HG03354 (cell line): ENCODE results near the gene TSPEAR.

Experiments
- ATAC-seq: cut with Tn5 transposase; IDR thresholded peaks from one replicate; pipeline ENCODE4 v1.9.1; 2021; ENCODE audit warnings: mild to moderate bottlenecking; ENCODE audit not compliant: unreplicated experiment, poor library complexity, severe bottlenecking

TSPEAR gene

DNA sequence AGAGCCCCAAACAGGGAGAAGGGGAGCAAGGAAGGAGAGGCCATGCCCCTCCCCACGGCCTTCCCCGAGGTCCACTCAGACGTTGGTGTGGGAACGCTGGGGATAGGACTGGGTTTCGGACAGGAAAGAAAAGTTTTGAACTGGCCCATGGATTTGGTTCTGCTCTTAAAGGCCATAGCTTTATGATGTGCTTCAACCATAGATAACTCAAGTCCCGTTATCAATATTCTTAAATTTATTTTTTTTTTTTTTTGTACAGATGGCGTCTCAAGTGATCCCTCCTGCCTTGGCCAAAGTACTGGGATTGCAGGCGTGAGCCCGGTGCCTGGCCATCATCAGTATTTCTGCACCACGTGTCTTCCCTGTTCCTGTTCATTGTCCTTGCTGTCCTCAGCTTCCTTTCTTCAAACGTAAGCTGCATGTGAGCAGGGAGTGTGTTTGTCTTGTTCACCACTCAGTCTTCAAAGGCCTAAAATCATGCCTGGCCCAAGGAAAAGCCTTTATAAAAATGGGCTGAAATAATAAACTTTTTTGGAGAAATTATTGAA, 170.6 kb downstream of the TSPEAR start:
- ATAC-seq, result no peak

DNA sequence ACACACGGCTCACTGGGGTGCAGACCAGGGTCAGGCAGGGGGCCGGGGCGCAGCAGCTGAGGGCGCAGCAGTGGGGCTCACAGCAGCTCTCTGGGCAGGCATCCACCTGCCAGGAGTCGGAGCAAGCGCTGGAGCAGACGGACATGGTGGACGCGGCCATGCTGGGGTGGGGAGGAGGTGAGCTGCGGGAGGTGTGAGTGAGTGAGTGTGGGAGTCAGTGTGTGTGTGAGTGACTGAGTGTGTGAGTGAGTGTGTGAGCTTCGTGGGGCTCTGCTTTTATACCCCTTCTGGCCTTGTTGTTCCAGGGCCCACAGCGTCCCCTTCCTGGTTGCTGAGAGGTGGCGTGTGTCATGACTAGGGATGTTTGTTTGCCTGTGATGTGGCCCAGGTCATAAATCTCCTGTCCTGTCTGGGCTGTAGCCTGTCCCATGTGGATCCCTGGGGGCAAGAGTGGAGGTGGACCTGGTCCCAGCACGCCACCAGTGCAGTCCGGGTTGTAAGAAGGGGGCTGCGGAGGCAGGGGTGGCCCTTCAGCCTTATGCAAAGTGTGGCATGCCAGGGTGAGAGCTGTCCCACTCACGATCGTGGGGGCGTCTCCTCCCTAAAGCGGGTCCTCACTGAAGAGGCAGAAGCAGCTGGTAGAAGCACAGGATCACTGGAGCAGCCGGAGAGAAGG, 171.2 kb downstream of the TSPEAR start, which contains the start of gene KRTAP10-1:
Gene KRTAP10-1 (minus strand): TSS at position 205 of the 676 bp plus-strand sequence. CDS start 45 bp downstream, at position 160.
- no peak for ATAC-seq

DNA sequence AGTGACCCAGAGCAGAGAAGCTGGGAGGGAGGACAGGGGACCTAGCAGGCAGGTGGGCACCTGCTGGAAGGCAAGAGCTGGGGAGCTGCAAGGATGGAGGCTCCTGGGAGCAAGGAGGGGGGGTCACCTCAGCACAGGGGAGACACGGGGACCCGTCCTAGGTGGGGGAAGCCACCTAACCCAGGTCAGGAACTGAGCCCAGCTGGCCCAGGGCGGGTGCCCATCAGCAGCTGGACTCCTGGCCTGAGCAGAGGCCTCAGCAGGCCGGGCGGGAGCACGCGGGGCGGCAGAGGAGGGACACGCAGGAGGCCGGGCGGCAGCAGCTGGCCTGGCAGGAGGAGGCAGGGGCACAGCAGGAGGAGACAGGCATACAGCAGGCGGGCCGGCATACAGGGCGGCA, 172.3 kb downstream of the TSPEAR start:
- no peak for ATAC-seq

DNA sequence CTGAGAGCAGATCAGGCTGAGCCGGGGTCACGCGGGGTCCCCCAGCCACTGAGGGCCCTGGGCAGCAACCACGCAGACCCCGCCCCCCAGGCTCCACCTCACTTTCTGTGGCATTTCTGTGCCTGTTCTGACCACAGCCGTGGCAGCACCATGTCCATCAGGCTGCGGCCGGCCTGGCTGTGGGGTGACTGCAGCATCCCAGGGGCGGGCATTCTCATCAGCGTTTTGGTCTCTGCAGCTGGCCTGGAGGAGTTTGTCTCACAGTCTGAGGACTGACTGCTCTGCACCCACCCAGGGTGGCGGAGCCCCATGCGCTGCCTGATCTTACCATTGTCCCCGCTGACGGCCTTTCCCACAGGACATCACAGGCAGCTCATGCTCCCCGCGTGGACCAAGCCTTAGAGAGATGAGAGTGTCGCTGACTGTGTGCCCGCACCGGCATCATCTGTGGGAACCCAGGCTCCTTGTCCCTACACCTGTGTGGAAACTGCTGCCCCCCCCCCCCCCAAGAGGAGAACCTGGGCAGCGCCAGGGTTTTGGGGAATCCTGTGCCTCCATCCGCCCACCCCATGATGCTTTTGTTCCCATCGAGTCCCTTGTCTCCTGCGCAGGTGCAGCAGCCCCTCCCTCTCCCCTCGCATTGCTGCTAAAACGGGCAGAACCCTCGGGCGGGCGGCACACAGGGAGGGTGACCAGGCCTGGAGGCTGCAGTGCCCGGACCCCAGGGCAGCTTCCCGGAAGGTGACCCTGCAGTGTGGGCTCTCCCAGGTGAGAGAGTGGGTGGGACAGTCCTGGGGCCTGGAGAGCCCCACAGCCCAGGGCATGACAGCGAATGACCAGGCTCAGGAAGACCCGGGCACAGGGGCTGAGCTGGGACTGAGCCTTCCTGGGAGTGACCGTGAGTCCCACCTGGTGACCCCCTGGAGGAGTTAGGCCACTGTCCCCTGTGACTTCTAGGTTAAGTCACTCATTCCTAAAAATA, 173.2 kb downstream of the TSPEAR start:
- no peak for ATAC-seq

DNA sequence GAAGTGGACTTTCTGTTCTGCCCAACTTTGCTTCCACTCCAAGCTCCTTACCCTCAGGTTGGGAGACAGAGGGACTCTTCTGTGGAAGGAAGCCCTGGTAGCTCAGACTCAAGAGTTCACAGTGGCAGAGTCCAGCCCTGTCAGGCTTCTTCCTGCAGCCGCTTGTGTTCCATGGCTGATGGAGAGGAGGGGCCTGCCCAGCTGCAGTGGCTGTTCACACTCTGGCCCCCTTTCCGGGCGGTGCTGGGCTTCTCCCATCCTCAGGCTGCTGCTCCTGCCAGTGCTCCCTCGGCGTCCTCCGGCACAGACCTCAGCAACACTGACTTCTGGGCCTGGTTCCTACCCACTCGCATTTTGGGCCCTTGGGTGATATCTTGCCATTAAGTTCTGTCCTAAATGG, 175.4 kb downstream of the TSPEAR start:
- ATAC-seq, result no peak

DNA sequence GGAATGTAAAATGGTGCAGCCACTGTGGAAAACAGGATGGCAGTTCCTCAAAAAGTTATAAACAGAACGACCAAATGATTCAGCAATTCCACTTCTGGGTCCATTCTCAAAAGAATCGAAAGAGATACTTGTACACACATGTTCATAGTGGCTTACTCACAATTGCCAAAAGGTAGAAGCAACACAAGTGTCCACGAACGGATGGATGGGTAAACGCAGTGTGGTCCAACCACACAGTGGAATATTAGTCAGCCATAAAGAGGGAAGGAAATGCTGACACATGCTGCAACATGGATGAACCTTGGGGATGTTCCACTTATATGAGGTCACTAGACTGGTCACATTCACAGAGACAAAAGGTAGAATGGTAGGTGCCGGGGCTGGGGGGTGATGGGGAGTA, 176.7 kb downstream of the TSPEAR start:
- ATAC-seq, result no peak

DNA sequence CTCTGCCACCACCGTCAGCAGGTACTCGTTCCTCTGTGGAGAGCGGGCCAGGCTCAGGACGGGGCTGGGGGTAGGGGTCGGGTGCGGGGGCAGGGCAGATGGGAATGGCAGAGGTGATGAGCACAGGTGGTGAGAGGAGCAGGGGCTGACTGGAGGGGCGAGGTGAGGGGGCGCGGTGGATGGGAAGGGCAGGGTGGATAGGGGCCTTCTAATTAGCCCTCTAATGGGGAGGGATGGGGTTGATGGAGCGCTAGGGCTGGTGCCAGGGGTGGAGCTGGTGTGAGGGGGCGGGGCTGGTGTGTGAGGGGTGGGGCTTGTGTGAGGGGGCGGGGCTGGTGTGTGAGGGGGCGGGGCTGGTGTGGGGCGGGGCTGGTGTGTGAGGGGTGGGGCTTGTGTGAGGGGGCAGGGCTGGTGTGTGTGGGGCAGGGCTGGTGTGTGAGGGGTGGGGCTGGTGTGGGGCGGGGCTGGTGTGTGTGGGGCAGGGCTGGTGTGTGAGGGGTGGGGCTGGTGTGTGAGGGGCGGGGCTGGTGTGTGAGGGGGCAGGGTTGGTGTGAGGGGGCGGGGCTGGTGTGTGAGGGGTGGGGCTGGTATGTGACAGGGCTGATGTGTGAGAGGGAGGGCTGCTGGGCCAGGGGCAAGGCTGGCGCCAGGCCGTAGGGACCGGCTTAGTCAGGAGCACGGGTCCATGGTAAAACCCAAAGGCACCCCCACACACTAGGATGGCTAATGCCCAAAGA, 177.3 kb downstream of the TSPEAR start:
- no peak for ATAC-seq

DNA sequence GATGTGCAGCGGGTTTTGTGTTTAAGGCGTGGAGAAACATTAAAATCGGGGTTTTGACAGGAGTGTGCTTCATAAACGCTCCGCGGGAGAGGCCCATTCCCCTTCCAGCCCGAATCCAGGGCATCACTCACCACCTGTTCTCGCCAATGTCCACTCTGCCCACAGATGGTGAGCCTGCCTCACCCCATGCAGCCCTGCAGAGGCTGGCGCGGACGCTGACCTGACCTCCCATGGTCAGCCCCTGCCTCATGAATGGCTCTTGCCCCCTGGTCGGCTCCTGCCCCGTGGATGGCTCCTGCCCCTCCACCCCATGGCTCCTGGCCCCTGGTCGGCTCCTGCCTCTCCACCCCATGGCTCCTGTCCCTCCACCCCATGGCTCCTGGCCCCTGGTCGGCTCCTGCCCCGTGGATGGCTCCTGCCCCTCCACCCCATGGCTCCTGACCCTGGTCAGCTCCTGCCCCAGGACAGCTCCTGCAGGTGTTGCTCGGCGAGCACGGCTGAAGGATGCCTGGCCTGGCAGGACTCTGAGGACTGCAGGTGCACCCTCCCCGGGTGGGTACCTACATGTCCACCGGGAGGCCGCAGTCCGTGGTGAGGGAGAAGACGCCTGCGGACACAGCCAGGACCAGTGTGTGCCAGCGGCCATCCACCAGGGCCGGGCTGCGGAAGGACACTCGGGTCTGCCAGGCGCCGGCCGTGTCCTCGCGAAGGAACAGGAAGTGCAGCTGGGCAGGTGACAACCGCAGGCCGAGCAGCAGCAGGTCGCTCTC, 178.1 kb downstream of the TSPEAR start:
- no peak for ATAC-seq

DNA sequence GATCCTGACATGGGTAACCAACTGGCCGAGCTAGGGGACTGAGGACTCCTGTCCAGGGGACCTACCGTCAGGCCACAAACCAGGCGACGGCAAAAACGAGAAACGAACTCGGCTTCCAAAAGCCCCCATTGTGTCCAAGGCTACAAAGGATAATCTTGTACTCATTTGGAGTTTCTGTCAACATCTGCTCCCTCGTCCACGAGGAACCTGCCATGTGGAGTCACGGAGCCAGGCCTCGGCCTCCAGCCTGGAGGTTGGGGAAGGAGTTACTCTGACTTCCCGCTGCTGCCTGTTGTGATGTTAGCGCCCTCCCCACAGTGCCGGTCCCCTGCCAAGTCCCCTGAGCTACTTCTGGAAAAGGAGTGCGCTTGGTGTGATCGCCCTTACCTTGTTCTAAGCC, 178.7 kb downstream of the TSPEAR start:
- no peak for ATAC-seq

DNA sequence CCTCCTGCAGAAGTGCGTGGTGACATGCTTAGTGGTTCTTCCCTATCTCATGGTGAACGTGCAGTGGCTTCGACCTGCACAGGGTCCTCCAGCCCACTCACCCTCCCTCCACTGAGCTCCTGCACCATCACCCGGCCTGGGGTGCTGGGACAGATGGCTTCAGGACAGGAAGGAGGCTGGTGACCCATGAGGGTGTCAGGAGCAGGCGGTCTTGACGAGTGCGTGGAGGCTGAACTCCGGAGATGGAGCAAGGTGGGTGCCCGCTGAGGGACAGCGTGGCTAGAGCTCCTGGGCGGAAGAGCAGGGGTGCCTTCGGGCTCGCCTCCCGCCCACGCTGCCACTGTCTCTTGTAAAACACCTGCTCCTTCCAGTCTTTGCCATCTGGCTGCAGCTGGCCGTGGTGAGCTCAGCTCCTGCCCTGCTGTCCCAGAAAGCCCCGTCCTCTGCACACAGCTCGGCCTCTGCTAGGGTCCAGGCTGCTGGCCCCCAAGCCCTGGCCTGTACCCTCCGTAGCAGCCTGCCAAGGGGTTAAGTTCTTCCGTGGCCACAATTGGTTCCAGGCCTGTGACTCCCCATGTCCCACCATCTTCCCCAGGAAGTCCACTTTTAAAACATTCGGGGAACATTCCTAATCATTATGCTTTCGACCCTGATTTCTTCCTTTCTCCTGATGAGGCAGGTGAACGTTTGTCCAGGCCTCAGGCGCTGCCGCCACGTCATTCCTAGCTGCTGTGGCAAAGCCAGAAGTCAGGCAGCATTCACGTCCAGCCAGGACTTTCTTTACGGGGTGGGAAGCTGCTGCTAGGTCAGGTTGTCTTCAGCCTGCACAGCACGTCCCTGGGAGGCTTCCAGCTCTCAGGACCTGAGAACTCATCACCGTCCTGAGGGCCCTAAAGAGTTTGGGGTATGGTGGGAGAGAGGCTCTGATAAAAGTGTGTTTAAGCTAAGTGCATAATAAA, 179.5 kb downstream of the TSPEAR start:
- ATAC-seq, result no peak

DNA sequence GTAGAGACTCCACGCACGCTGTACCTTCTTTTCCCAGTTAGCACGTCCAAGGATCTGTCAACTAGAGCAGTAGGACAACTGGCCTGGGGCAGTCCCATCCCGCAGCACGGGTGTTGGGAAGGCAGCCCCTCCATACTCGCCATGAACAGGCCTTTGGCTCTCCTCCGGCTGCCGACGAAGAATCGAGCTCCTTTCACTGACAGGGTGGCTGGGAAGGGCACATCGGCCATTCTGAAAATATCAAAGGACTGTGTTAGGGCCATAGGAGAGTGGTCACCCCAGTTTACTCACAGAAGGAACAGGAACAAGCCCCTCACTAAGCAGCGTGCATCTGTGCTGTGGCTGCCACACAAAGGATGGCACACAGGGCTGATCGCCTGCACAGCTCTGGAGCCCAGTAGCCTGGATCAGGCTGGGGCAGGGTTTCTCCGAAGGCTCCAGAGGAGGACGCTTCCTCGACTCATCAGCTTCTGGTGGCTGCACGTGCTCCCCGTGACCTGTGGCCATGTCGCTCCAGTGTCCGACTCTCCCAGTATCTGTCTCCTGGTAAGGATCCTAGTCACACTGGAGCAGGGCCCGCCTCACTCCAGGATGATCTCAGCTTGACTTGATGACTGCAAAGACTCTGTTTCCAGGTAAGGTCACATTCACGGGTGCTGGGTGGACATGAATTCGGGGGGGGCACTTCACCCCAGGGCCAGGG, 180.3 kb downstream of the TSPEAR start:
- ATAC-seq, result no peak

DNA sequence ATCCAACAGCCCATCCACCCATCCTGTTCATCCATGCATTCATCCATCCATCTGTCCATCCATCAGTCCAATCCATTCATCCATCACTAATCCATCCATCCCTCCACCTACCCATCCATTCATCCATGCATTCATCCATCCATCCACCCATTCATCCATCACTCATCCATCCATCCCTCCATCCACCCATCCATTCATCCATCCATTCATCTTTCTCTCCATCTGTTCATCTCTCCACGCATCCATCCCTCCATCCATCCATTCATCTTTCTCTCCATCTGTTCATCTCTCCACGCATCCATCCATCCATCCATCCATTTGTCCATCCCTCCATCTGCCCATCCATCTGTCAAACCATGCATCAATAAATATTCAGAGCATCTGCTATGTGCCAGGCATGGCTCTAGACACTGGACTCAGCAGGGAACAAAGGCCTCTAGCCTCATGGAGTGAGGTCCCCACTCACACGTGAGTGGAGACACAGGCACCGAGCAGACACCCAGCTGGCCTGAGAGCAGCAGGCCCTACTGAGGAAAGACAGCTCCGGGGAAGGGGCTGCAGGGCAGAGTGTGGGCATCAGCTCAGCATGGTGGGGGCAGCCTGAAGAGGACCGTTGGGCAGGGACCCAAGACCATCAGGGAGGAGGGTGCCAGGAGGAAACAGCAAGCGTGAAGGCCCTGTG, 181.0 kb downstream of the TSPEAR start:
- ATAC-seq, result no peak

DNA sequence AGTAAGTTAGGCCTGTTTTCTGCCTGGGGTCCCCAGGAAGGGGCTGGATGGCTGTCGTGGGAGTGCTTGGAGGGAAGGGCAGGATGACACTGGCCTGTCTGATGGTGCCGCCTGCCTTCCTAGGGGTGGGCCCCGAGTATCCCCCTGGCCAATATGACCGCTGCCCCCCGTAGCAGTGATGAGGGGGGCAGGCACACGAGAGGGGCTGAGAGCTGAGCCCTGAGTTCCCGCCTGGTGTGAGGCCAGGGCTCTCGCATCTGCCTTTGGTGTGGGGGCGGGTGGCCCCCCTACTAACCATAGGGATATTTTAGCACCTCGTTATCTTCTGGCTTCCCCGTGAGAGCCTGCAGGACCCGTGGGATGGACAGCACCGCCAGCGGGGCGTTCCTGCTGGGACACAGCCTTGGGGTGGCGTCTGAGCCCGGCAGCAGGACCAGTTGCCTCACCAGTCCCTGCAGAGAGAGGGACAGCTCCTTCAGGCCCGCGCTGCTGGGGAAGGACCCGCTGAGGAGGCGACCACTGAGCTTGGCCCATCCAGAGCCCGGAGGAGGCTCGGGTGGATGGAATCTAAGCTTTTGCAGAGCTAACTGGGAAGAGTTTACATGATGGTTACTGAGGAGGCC, 181.8 kb downstream of the TSPEAR start:
- ATAC-seq, result no peak

DNA sequence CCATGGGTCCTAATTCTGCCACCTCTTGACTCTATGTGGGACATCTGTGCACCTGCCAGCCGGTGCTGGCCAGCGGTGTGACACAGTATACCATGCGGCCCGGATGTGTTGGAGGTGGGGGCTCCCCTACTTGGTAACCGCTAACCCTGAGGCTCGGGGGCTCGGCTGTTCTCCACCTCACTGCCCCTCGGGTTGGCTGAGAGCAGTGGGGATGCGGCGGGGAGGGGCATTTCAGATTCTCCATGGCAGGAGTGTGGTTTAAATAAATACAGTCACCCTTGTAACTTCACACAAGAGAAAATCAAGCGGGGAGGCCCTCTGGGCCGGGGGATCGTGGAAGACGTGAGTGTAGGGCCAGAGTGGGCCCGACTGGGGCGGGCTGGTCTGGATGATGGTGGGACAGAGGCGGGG, 182.4 kb downstream of the TSPEAR start:
- ATAC-seq, result no peak

DNA sequence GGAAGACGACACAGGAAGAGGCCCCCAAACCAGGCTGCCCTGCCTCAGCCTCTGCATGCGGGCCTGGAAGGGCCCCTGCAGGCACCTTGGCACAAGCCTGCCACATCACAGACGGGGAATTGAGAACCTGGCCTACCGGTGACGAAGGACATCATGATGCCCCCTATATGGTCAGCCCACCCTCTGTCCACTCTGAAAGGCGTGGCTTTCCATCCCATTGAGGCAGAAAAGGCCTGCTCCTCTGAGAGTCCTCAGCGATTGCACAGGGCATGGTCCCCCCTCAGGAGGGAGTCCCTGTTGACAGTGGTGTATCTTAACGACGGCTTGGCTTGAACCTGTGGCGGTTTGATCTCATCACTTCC, 182.8 kb downstream of the TSPEAR start:
- no peak for ATAC-seq

DNA sequence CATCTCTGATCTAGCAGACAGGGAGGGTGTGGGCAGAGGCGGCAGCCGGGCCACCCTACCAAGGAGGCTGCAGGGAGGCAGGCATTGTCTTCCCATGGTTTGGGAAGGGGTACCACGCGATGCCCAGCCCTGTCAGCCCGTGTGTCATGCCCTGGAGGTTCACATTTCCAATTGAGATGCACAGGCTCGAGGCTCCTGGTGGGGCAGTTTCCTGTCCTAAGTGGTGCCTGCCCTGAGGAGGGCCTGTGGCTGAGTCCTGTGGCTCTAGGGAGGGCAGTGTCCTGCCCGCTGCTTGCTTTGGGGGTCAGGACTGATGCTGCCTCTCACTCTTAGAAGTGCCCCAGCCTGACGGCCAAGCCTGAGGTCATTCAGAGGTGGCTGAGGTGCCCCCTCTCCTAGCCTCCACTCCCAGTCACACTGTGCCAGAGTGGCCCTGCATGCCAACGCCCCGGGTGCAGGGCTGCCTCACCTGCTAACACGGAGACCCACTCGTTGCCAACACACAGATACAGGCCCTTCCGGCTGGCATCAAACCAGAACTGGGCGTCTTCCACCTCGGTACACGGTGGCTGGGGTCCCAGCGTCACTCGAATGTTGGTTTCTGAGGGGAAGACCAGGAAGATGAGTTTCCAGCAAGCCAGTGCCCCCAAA, 183.3 kb downstream of the TSPEAR start:
- ATAC-seq, result no peak
